NCI-H2196 (cell line): ENCODE measurements around the gene FAM120A.
A peak's percentile ranks its signal among the peaks of the same experiment; 100 is the strongest.

Experiments used
- DNase-seq: peaks from one replicate; lab custom pipeline; 2025; ENCODE audit not compliant: unreplicated experiment; lab: John Stamatoyannopoulos, UW

FAM120A gene

DNA sequence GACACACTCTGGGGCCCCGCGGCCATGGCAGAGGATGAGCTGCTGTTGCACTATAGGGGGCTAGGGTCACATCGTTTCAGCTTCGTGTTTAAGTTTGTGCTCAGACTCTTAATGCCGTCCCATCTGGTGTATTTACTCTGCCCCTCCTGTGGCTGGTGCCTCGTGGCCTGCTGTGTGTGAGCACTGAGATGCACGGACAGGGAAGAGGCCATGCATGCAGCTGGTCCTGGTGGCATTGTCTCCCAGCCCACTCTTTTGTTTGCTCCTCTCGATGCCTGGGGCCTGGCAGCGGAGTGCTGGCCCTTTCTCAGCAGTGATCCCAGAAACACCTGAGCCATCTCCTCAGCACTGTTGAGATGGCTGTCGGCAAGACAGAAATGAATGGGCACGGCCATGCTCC lies 94.9 kb downstream of the FAM120A start:
- DNase-seq: no peak

DNA sequence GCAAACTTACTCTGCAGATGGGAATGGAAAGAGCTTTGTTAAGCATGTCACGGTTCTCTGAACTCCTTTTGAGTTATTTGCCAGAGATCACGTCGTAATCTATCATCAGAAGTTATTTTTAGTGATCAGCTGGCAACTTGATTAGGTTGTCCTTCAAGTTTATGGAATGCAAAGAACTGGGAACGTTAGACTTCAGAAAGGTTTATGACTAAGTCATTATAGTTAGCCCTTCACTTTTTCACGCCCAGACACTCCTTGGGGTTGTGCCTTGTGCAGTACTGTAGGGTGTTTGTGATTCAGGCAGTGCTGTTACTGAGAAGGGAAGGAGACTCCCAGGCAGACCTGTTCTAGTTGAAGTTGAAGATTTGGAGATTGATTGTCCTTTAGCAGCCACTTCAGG lies 98.1 kb downstream of the FAM120A start:
- no peak for DNase-seq

DNA sequence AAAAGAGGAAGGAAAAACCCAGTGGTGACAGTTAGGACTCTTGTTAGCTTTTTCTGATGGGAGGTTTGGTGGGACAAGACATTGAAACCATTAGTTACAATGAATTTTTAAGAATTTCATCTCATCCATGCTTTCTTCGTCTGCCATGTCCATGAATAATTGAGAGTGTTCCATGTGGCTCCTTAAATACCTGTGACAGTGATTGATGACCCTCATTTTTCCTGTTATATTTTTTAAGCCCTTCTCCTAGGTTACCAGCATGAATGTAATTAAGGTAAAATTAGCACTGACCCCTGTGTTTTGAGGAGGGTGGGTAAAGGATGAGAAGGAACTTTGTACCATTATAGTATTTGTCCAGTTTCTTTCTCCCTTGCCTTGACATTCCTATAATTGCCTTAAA lies 101.4 kb downstream of the FAM120A start:
- no peak for DNase-seq

DNA sequence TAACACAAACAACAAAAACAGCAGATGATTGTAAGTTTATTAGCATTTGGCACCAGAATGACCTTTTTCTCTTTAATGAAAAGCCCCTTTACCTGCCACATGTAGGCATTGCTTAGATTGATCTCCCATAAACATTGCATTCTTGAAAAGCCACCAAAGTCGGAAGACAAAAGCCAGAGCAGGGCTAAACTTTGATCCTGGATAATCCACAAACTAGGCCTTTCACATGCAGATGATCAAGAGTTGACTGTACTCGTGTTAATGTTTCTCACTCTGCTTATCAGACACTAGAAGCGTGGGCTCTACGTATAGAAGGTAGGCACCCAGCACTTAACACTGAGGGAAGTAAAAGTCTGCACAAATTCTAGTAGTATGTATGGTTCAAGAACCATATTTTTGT lies 103.9 kb downstream of the FAM120A start:
- DNase-seq: no peak

DNA sequence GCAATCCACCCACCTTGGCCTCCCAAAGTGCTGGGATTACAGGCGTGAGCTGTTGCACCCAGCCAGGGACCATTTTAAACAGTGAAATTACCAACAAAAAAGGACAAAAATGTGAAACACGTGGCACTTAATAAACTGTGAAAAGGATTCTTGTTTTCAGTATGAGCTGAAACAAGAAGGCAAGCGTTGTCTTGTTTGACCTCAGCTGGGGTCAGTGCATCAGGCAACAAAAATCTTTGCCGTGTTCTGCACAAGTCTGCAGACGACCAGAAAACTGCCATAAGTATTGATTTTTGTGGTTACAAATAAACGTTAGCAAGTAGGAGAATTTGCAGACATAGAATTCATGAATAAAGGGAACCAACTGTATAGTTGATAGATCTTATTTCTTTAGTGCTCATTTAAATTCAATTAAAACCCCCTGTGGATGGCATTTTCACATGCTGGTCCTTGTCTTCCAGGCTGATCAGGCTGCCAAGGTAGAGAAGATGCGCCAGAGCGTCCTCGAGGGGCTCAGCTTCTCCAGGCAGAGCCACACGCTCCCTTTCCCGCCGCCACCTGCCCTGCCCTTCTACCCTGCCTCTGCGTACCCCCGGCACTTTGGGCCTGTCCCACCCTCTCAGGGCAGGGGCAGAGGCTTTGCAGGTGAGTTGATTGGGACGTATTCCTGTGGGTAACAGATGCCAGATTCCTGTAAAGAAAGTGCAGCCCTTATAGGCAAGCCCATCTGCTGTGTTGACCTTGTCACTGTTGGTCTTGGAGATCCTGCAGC lies 106.1 kb downstream of the FAM120A start:
- DNase-seq: no peak

DNA sequence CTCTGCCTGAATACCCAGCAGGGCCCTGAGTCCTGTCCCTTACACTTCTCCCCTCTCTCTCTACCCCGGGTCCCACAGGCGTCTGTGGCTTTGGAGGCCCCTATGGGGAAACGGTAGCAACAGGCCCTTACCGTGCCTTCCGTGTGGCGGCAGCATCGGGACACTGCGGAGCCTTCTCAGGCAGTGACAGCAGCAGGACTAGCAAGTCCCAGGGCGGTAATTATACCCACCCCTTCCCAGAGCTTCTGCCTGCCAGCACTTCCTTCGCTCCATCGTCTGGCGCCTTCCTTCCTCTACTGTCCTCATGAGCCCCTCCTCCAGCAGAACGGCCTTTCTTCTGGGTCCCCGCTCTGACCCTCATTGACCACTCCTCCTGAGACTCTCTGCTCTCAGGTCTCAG lies 107.0 kb downstream of the FAM120A start:
- DNase-seq: no peak

DNA sequence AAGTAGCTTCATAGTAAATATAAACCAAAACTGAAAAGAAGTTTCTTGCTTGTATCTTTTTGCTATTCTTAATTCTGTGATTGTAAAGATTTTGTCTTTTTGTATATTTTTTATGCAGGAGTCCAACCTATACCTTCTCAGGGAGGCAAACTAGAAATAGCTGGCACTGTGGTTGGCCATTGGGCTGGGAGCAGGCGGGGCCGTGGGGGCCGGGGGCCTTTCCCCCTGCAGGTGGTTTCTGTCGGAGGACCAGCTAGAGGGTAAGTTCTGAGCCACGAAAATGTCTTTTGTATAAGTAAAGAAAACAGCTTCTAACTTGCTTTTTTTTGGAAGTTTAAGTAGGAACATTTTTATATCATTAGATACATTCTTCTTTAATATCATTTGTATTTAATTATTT lies 109.5 kb downstream of the FAM120A start:
- no peak for DNase-seq

DNA sequence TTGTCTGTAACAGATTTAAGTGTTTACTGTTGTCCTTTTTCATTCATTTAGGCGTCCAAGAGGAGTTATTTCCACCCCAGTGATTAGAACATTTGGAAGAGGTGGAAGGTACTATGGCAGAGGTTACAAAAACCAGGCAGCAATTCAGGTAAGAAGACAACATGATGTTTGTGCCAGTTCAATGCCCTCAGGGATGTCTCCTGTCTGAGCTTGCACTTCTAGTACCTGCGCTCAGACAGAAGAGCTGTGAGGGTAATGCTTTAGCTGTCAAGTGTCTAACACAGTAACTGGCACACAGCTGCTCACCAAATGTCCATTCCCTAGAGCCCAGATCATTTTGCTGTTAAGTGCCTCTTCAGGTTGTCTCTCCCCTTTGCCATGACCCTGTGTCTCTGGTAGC lies 110.7 kb downstream of the FAM120A start:
- no peak for DNase-seq

DNA sequence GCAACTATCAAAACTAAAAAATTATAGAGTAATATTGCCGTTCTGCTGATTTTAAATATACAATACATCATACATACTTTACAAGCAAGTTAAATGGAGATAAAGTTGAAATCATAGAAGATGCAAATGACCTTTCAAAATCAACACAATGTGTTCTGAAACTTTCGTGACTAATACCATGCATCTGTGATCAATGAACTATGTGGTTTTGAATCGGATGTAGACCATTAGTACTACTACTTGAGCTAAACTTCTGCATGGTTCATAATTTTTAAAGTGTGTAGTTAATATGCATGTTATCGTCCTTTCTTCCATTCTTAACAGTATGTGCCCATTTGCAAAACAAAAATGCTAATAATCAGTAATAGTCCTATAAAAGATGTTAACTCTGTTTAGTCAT lies 113.6 kb downstream of the FAM120A start:
- DNase-seq: no peak

DNA sequence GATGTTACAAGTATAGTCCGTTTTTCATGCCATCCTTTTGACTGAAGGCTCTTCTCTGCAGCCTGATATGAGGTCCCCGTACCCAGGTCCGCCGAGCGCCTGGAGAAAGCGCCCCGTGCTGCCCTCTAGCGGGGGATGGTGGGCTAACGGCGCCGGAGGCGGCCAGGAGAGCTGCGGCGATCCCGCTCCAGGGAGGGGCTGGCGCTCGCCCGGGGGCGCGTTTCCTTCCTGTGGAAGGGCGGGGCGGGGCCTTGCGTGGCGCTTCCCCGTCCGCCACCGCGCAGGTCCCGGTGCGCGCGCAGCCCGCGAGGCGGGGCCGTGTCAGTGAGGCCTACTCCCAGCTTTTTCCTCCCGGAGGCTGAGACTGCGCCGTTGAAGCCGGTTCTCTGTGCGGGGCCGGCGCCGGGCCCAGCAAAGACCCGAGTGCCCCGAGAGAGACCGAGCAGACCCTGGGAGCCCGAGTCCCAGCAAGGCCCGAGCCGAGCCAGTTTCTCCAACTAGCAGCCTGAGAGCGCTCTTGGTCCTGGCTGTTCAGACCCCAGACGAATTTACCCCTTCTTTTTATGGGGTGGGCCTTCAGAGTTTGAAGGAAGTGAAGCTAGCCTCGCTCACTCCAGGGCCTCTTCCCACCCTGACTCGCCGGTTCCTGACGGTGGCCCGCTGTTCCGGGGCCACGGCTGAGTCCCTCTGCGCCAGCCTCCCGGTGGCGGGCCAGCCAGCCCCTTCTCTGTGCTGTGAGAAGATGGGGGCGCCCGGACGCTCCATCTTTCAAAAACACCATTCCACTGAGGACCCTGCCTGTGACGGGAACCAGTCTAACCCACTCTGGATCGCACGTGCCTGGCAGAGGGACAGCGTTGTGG lies 115.2 kb downstream of the FAM120A start:
- DNase-seq: peak; percentile 98

DNA sequence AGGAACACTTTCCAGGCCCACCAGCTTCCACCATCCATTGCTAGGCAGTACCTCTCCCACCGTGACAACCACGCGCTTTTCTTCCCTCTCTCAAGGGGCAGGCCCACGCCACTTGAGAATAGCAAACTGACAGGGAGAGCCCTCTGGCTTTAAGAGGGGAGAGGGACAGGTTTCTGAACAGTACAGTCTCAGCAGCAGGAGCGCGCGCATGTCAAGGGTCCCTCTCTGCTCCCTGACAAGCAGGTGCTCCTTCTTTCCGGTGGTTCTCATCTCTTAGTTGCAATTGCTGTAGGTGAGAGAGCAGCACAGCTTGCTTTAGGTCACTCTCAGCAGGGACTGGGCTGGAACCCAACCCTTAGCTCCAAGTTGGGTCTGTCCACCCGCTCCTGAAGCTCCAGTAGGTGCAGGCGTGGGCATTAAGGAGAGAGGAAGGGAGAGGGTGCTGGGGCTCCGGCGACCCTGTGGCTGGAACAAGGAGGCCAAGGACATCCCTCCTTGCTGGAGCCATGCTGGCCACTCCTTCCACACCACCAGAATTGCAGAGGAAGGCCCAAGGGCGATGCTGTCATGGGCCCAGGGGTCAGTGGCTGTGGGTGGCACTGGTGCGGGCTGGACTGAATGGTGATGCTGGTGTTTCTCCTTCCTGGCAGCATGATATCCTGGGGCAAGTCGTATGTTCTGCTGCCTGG lies 115.9 kb downstream of the FAM120A start:
- no peak for DNase-seq

DNA sequence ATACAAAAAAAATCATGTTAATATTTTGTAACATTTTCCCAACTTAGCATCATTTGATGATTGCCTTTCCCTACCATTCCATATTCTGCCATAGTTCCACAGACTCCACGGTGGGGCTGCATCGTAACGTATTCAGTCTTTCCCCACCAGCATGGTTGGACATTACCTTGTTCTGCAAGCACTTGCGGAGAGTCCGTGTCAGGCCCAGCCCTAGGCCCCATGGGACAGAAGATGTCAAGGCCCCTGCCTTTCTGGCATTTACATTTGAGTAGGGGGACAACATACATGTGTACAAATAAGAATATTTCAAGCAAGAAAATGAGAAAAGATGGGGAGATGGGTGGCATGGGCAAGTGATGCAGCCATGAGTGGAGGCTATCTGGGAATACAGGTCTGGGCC lies 116.7 kb downstream of the FAM120A start:
- DNase-seq: no peak

DNA sequence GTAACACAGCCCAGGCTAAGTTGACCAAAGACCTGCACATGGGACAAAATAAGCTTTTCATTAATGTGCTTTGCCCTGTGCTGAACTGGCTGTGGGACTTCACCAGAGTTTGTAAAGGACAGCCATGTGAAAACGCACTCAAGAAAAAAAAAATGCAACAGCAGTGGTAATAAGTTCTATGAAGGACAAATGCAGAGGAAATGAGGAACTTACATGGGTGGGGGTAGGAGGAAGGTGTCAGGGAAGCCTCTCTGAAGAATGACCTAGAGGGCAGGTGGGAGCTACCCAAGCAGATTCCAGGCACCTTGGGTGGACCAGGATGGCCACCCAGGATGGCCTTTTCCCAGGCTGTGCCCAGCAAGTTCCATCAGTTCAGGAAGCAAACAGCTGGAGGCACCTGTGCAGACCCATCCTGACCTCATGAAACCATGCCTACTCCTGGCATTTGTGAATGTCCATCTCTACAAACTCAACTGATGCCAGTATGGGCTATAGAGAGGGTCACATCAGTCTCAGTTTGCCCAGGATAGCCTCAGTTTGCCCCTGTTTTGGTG lies 118.2 kb downstream of the FAM120A start:
- DNase-seq: no peak

DNA sequence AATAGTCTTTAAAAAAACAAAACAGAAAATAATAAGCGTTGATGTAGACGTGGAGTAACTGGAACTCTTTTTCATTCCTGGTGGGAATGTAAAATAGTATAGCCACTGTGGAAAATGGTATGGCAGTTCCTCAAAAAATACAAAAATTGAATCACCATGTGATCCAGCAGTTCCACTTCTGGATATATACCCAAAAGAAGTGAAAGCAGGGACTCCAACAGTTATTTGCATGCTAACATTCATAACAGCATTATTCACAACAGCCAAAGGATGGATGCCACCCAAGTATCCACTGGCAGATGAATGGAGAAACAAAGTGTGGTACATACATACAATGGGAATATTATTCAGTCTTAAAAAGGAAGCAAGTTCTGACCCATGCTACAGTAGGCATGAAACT lies 120.7 kb downstream of the FAM120A start:
- no peak for DNase-seq

DNA sequence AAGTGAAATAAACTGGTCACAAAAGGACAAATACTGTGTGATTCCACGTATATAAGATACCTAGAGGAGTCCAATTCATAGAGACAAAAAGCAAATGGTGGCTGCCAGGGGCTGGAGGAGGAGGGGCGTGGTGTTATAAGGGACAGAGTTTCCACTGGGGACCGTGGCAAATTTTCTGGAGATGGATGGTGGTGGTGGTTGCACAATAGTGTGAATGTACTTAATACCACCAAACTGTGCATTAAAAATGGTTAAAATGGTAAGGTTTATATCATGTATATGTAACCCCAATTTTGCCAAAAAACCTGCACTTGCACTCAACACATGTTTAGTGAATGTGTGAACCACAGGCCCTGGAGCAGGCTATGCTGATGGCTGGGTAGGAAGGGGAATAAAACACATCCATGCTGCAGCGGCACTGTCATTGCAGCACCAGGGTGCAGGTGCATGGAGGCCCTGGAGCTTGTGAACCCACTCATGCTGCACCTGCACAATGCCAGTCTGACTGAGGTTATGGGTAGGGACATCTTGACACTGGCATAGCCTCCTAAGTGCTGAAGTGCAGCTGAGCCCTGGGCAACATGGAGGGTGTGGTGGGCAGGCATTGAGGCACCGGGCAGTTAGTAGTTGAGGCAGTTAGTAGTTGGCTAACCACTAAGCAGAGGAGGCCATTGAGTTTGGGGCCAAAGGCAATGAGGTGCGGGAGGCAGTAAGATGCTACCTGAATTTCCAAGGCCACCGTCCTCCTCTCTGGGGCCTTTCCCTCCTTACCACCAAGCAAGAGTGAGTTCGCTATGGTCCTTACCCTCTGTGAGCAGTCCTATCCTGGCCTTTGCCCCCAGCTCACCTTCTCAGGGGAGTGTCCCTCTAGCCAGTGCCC lies 121.4 kb downstream of the FAM120A start:
- no peak for DNase-seq

DNA sequence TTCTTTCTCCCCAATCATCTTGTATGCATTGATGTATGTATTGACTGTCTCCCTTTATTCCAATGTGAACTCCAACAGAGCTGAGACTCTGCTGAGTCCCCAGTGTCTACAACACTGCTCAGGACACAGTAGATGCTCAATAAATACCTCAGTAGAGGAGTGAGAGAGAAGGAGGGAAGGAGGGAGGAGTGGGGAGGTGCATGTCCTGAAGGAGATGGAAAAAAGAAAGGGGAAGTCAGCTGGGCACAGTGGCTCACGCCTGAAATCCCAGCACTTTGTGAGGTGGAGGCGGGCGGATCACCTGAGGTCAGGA lies 122.0 kb downstream of the FAM120A start:
- DNase-seq: no peak

DNA sequence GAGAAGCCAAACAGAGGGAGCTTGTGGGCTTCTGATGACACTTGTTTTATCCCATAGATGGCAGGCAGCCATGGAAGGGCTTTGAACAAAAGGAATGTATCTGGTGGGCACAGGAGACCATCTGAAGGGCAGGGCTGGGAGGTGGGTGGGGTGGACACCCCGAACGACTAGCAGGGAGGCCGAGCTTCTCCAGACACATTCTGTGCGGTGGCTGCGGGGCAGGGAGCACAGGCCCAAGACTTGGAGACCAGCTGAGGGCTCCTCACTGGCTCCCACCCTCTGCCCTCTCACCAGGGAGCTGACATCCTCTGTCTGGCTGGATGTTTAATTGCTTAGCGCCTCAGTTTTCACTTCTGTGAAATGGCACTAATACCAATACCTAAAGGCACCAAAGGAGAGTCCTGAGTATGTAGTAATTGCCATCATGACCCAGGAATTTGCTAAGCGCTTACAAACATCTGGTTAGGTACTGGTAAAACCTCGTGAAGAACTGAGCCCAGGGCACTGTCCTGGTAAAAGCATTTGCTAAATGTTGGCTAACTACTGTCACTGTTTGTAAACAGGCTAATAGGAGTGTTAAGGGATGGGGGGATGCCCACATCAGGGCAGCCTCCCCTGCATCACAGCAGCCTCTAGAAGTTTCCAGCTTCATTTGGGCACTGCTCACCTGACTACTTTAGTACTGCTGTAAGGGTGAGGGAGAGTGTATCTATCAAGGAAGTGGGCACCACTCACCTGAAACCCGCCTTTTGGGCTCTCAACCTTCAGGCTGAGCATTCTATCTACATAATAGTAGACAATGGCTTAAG lies 122.8 kb downstream of the FAM120A start:
- no peak for DNase-seq

DNA sequence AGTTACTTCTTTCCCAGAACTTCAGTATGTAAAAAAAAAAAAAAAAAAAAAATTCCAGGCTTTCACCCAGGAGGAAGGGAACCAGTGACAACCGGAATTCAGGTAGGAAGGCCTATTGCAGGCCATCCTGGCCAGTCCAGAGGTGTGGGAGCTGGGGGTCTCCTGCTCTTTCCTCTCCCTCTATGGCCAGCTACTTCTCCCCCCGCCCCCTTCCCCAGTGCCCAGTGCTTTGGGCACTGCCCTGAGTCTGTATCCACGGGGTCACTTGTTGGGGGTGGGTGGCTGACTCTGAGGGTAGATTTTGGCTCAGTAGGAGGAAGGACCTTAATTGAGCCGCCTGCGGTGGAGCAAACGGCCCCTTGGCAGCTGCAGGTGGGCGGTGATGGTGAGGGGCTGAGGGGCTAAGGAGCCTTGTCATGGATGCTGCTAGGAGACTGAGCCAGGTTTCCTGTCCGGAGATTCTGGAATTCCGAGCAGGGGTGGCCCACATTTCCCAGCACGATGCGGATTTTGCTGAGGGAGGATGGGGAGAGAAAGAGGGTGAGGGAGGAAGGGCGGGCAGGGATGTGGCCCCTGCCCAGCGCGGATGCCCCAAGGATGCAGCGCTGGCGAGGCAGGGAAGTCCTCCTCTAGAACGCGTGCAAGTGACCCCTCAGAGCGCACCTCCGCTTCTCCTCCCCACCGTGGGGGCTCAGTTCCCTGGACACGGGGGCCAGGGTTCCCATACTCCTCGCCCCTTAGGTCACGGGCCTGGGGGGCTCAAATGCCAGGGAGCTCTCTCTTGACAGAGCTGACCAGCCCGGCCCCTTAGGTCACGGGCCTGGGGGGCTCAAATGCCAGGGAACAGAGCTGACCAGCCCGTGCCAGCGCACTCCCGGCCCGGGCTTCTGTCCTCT lies 123.7 kb downstream of the FAM120A start:
- no peak for DNase-seq

DNA sequence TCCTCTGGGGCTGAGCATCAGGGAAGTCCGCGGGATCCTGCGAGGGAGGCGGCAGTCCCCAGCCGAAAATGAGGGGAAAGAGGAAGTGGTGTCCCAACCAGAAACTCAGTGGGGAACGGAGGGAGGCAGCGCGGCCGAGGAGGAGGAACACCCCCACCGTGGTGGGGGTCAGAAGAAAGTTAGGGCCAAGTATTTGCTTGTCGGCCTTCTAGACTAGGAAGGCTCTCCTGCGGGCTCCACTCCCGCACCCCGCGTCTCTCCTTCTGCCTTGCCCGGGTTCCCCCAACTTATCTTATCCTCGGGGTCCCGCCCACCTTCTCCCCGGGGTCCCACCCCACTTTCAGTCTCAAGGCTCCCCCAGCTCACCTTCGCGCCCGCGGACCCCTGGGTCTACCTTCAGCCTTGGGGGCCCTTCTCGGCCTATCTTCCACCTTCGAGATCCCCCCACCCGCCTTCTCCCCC lies 124.3 kb downstream of the FAM120A start:
- DNase-seq: no peak
